Psoas muscle (tissue), 8 donors: ENCODE data around the gene NGF. TPM values are rescaled to one million over a fixed set of nuclear protein-coding genes. Genes with fewer than 3 reads are reported as not detected.
"Not testable (repeated sequence)": the region's sequence is repeated elsewhere in the genome, so short reads cannot be mapped to it uniquely, and the experiment has no call there.

Experiments
- ATAC-seq, 4 donors: fragments of 200-7000 bp; cut with Tn5 transposase; one replicate each; pipeline ENCODE4 v1.9.1; 2020; ENCODE audit warnings: moderate library complexity in 3 of 4, mild to moderate bottlenecking in 2 of 4
- DNase-seq, 2 donors: peaks; one replicate each; pipeline ENCODE4 v3.0.0-alpha.2; 2020
- H3K27ac ChIP-seq: fragments of 200-600 bp; one replicate; pipeline ENCODE4 v1.8.0; 2022
- H3K27me3 ChIP-seq, 3 donors: fragments of 200-600 bp in 1 of 3; one replicate each; pipeline versions ENCODE4 v1.6.1 to v1.8.0; 2013 to 2022; ENCODE audit warnings: low read length in 2 of 3, mild to moderate bottlenecking in 2 of 3, moderate library complexity in 1 of 3; ENCODE audit not compliant: insufficient read depth in 3 of 3
- H3K36me3 ChIP-seq, 2 donors: fragments of 200-600 bp in 1 of 2; one replicate each; pipeline versions ENCODE4 v1.6.1 to v1.8.0; 2013 to 2022; ENCODE audit warnings: low read depth in 1 of 2, mild to moderate bottlenecking in 1 of 2, moderate library complexity in 1 of 2; ENCODE audit not compliant: insufficient read depth in 1 of 2
- H3K4me1 ChIP-seq: fragments of 200-600 bp; one replicate; pipeline ENCODE4 v1.8.0; 2022
- H3K4me3 ChIP-seq: fragments of 200-600 bp; one replicate; pipeline ENCODE4 v1.8.0; 2022; ENCODE audit warnings: mild to moderate bottlenecking
- H3K9me3 ChIP-seq: fragments of 200-600 bp; one replicate; pipeline ENCODE4 v1.8.0; 2022
- CTCF ChIP-seq: fragments of 200-600 bp; IDR thresholded peaks from one replicate; pipeline ENCODE4 v1.8.0; 2022; ENCODE audit warnings: antibody characterized with exemption
- WGBS, 3 donors: extraction: QIAGEN DNeasy Blood & Tissue Kit; methylation state at CpG; one replicate each; pipeline versions ENCODE4 v1.1.6 to v1.1.7; 2013; 5-methylcytosine and 5-hydroxymethylcytosine counted together
- intact Hi-C, 2 donors: fragments of 100-400 bp; cut with DNase I; formaldehyde crosslinking; loops; one replicate each; pipeline versions ENCODE4 v1.11.0 to v1.14.2; 2022
- polyA plus RNA-seq, 3 donors: library from polyadenylated mRNA; stranded (reverse); fragments of 200-250 nt; gene quantifications; one replicate each; pipeline ENCODE4 v1.2.3, GENCODE V29; 2013
- total RNA-seq, 4 donors: library from RNA; stranded (reverse); fragmentation: NEBNext Ultra II Directional in 2 of 4; extraction: Animal tissue kit (Norgen Biotek cat#: 25700) in 2 of 4; gene quantifications; one replicate each; pipeline versions ENCODE4 v1.2.1 to v1.2.4, GENCODE V29; 2021 to 2023
- donor health status: healthy with polysubstance abuse.
- donor health status: DM: no; HTN: no; CAD: no; lungs with moderate emphysema.
- donor health status: Bipolar disorder and iron deficiency.
- donor health status: healthy.
- donor health status: DM: yes; HTN: yes; CAD: no.
- donor health status: DM: no; HTN: no; CAD: no.
- donor health status: DM: no; HTN: no; CAD: no.
- donor health status: DM: yes; HTN: yes; CAD: no.

Gene NGF
- total and polyA plus RNA-seq, 7 donors: 0.27 to 1.4 (median 0.57) TPM

GRCh38 chr1:115359787-115360452 lies 21.9 kb upstream of the NGF start:
- WGBS, 3 donors: 89 to 93% (median 93%) methylated on average over 27 to 31 of the region's 31 CpGs
- H3K9me3 ChIP-seq, H3K27me3 ChIP-seq, H3K36me3 ChIP-seq, DNase-seq, ATAC-seq, intact Hi-C loops, H3K4me3 ChIP-seq, H3K27ac ChIP-seq, H3K4me1 ChIP-seq: not testable (repeated sequence)

GRCh38 chr1:115356356-115356755 lies 18.3 kb upstream of the NGF start:
- Histone ChIP-seq H3K9me3 (no peaks in the 10 kb centered on the region), H3K27ac (no peak overlapping the region), H3K36me3 (no peaks in the 10 kb centered on the region), H3K27me3 (peaks cover 0 to 3% (median 0%) of the 10 kb centered on the region in 3 donors), H3K4me3 (no peak overlapping the region), H3K4me1 (no peaks in the 10 kb centered on the region)
- WGBS, 3 donors: 58 to 69% (median 65%) methylated on average over 2 of the region's 2 CpGs
- DNase-seq (no peak), ATAC-seq (no peak)
- intact Hi-C loops: no loop called here
- TF ChIP-seq CTCF: no peak

GRCh38 chr1:115355069-115355468 lies 17.0 kb upstream of the NGF start:
- no peak overlapping the region for H3K4me3 ChIP-seq
- peaks cover 0 to 3% (median 0%) of the 10 kb centered on the region in 3 donors for H3K27me3 ChIP-seq
- H3K9me3 ChIP-seq: no peaks in the 10 kb centered on the region
- intact Hi-C loops: no loop called here
- H3K4me1 ChIP-seq: no peaks in the 10 kb centered on the region
- TF ChIP-seq CTCF: no peak
- ATAC-seq: no peak
- WGBS, 3 donors: 42 to 56% (median 52%) methylated on average over 2 of the region's 2 CpGs
- H3K27ac ChIP-seq: no peak overlapping the region
- no peak for DNase-seq
- H3K36me3 ChIP-seq: no peaks in the 10 kb centered on the region

- no peak for TF ChIP-seq CTCF
- no peaks in the 10 kb centered on the region for H3K9me3 ChIP-seq
- H3K27me3 ChIP-seq: peaks cover 0 to 3% (median 0%) of the 10 kb centered on the region in 3 donors
- H3K36me3 ChIP-seq: no peaks in the 10 kb centered on the region
- ATAC-seq (no peak), DNase-seq (no peak)
- no peak overlapping the region for H3K27ac ChIP-seq
- no peaks in the 10 kb centered on the region for H3K4me1 ChIP-seq
- H3K4me3 ChIP-seq: no peak overlapping the region
- WGBS, 3 donors: 69 to 82% (median 69%) methylated on average over 5 of the region's 5 CpGs
- intact Hi-C loops: no loop called here
Measured at GRCh38 chr1:115351143-115351542, 13.1 kb upstream of the NGF start.

GRCh38 chr1:115348636-115349035 lies 10.6 kb upstream of the NGF start:
- Histone ChIP-seq H3K27me3 (peaks cover 0 to 9% (median 0%) of the 10 kb centered on the region in 3 donors), H3K27ac (no peak overlapping the region), H3K9me3 (no peaks in the 10 kb centered on the region), H3K36me3 (no peaks in the 10 kb centered on the region), H3K4me1 (no peaks in the 10 kb centered on the region), H3K4me3 (no peak overlapping the region)
- WGBS, 3 donors: 81 to 84% (median 82%) methylated on average over 4 of the region's 4 CpGs
- TF ChIP-seq CTCF: no peak
- no peak for DNase-seq
- intact Hi-C loops: no loop called here
- ATAC-seq: no peak
